ENCODE results near the gene SH2D7.

The SH2D7 gene

DNA sequence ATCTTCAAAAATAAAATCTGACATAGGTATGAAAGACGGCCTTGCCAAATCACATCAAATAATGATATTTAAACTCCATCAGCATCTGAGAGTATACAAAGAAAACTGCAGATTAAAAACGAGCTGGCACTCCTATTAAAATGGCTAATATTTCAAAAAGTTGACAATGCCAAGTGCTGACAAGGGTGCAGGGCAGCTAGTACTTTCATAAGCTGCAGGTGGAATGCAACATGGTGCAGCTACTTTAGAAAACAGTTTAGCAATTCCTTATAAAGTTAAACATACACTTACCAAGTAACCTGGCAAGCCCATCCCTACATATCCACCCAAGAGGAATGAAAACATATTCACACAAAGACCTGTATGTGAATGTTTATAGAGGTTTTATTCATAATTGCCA is 37.8 kb upstream of the SH2D7 start:
- Histone ChIP-seq H3K27ac (ENCODE audit: low read length) (no peak overlapping the region), H3K4me1 (ENCODE audit: low read length) (peaks cover 14% of the 10 kb centered on the region), H3K27me3 (ENCODE audit: low read depth, low read length) (no peaks in the 10 kb centered on the region), H2AFZ (ENCODE audit: low read depth, low read length) (no peak overlapping the region), H3K79me2 (ENCODE audit: low read length) (no peaks in the 10 kb centered on the region), H3K4me3 (ENCODE audit: low read length) (no peak overlapping the region), H4K20me1 (ENCODE audit: insufficient read depth, low read length) (no peaks in the 10 kb centered on the region), H3K9ac (ENCODE audit: low read length) (no peak overlapping the region), H3K36me3 (replicated peaks; ENCODE audit: low read depth, low read length) (peaks cover 4% of the 10 kb centered on the region), H3K4me2 (ENCODE audit: low read length) (no peak overlapping the region), H3K9me3 (ENCODE audit: insufficient read depth, low read length) (no peaks in the 10 kb centered on the region)
- TF ChIP-seq, protein P1, sequence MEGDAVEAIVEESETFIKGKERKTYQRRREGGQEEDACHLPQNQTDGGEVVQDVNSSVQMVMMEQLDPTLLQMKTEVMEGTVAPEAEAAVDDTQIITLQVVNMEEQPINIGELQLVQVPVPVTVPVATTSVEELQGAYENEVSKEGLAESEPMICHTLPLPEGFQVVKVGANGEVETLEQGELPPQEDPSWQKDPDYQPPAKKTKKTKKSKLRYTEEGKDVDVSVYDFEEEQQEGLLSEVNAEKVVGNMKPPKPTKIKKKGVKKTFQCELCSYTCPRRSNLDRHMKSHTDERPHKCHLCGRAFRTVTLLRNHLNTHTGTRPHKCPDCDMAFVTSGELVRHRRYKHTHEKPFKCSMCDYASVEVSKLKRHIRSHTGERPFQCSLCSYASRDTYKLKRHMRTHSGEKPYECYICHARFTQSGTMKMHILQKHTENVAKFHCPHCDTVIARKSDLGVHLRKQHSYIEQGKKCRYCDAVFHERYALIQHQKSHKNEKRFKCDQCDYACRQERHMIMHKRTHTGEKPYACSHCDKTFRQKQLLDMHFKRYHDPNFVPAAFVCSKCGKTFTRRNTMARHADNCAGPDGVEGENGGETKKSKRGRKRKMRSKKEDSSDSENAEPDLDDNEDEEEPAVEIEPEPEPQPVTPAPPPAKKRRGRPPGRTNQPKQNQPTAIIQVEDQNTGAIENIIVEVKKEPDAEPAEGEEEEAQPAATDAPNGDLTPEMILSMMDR (IDR thresholded peaks at IDR 0.05; ENCODE audit: low read depth, low read length) = no peak

DNA sequence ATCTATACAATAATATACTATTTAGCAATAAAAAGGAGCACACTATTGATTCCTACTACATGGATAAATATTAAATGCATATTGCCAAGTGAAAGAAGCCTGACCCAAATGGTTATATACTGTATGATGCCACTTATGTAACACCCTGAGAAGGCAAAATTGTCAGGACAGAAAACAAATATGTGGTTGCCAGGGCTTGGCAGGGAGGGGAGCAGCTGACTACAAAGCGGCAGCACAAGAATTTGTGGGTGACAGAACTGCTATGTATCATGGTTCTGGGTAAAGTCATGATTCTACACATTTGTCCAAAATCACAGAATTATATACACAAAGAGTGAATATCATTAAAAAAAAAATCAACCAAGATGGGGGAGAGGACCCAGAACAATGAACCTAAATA is 37.4 kb upstream of the SH2D7 start:
- Histone ChIP-seq H3K27ac (ENCODE audit: low read length) (no peak overlapping the region), H3K4me2 (ENCODE audit: low read length) (no peak overlapping the region), H2AFZ (ENCODE audit: low read depth, low read length) (no peak overlapping the region), H4K20me1 (ENCODE audit: insufficient read depth, low read length) (no peaks in the 10 kb centered on the region), H3K36me3 (replicated peaks; ENCODE audit: low read depth, low read length) (peaks cover 4% of the 10 kb centered on the region), H3K9ac (ENCODE audit: low read length) (no peak overlapping the region), H3K9me3 (ENCODE audit: insufficient read depth, low read length) (no peaks in the 10 kb centered on the region), H3K4me1 (ENCODE audit: low read length) (peaks cover 14% of the 10 kb centered on the region), H3K4me3 (ENCODE audit: low read length) (no peak overlapping the region), H3K27me3 (ENCODE audit: low read depth, low read length) (no peaks in the 10 kb centered on the region), H3K79me2 (ENCODE audit: low read length) (no peaks in the 10 kb centered on the region)
- no peak for TF ChIP-seq EZH2phosphoT487 (IDR thresholded peaks at IDR 0.05; ENCODE audit: low read depth)
- TF ChIP-seq, protein P1 (IDR thresholded peaks at IDR 0.05; ENCODE audit: low read depth, low read length) = no peak

DNA sequence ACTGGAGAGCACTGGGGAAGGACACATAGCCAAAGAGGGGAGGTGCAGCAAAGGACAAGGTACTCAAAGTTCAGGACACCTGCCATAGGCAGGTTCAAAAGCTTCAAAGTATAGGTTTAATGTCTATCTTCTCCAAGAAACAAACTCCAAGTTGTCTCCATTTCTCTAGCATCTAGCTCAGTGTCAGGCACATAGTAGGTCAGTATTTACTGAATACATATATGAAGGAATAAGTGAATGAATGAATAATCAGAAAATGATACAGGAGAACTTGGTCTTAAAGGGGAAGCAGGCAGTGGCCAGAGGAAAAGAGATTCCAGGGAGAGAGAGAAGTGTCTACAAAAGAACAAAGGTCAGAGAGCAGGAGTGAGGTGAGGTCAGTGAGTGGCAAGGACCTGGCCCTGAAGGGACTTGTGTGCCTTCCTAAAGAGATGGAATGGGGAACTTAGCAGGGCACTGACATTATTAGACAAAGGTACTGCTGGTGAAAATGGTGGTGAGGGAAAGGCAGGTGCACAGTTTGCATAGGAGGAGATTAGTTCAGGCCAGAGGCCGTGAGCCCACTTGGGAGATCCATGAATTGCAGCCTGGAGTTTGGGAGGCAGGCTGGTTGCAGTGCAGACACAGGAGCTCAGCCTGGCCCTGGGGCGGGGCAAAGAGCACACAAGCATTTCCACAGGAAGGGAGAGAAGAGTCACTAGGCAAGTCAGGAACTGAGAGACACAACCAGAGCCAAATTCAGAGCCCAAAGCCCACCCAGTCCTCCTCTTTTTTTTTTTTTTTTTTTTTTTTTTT is 36.2 kb upstream of the SH2D7 start:
- Histone ChIP-seq H3K36me3 (replicated peaks; ENCODE audit: low read depth, low read length) (peaks cover 4% of the 10 kb centered on the region), H3K9me3 (ENCODE audit: insufficient read depth, low read length) (no peaks in the 10 kb centered on the region), H3K4me1 (ENCODE audit: low read length) (peaks cover 14% of the 10 kb centered on the region), H3K4me3 (ENCODE audit: low read length) (no peak overlapping the region), H3K4me2 (ENCODE audit: low read length) (peak overlapping the region; percentile 40), H4K20me1 (ENCODE audit: insufficient read depth, low read length) (no peaks in the 10 kb centered on the region), H2AFZ (ENCODE audit: low read depth, low read length) (no peak overlapping the region), H3K27me3 (ENCODE audit: low read depth, low read length) (no peaks in the 10 kb centered on the region), H3K9ac (ENCODE audit: low read length) (no peak overlapping the region), H3K27ac (ENCODE audit: low read length) (no peak overlapping the region), H3K79me2 (ENCODE audit: low read length) (no peaks in the 10 kb centered on the region)
- TF ChIP-seq EZH2phosphoT487 (IDR thresholded peaks at IDR 0.05; ENCODE audit: low read depth) = no peak
- TF ChIP-seq, protein P1 (IDR thresholded peaks at IDR 0.05; ENCODE audit: low read depth, low read length) = no peak

DNA sequence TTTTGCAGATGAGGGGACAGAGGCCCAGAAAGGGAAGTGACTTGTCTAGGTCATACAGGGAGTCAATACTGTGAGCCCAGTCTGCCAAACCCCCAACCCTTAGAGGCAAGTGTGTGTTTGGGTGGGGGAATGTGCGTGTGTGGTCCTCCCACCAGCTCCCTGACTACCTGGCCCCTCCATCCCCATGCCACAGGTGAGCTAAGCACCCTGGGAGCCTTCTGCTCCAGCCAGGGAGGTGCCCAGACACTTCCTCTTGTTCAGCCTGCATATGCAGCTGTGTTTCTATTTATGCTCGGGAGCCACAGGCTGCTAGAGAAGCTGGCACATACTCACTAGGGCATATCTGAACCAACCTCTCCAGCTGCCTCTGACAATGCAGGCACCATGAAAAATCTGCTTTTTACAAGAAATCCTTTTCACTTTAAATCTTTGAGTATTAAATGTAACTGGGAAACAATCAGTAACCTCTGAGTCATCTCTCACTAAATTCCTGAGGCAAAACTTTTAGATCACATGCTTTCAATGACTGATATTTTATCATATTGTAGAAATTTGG is 35.6 kb upstream of the SH2D7 start:
- H3K27ac ChIP-seq (ENCODE audit: low read length) = no peak overlapping the region
- H2AFZ ChIP-seq (ENCODE audit: low read depth, low read length) = 0 out of 2 replicates have a peak overlapping the region, but pooled peaks have one; percentile 29
- H3K9ac ChIP-seq (ENCODE audit: low read length) = no peak overlapping the region
- no peak overlapping the region for H3K4me3 ChIP-seq (ENCODE audit: low read length)
- no peaks in the 10 kb centered on the region for H3K79me2 ChIP-seq (ENCODE audit: low read length)
- no peaks in the 10 kb centered on the region for H3K9me3 ChIP-seq (ENCODE audit: insufficient read depth, low read length)
- peak overlapping the region; percentile 40 for H3K4me2 ChIP-seq (ENCODE audit: low read length)
- H3K27me3 ChIP-seq (ENCODE audit: low read depth, low read length) = no peaks in the 10 kb centered on the region
- no peak for TF ChIP-seq EZH2phosphoT487 (IDR thresholded peaks at IDR 0.05; ENCODE audit: low read depth)
- TF ChIP-seq, protein P1 (IDR thresholded peaks at IDR 0.05; ENCODE audit: low read depth, low read length) = no peak
- no peaks in the 10 kb centered on the region for H4K20me1 ChIP-seq (ENCODE audit: insufficient read depth, low read length)
- peaks cover 4% of the 10 kb centered on the region for H3K36me3 ChIP-seq (replicated peaks; ENCODE audit: low read depth, low read length)
- H3K4me1 ChIP-seq (ENCODE audit: low read length) = peaks cover 15% of the 10 kb centered on the region
